ENCODE results near the gene DPF3.

Gene DPF3

GRCh38 chr14:72830786-72831594, 62.9 kb downstream of the DPF3 start:
- DNase-seq, result no peak

- DNase-seq, result no peak
Measured at GRCh38 chr14:72830356-72830755, 63.5 kb downstream of the DPF3 start.

- no peak for DNase-seq
Measured at GRCh38 chr14:72828604-72829003, 65.3 kb downstream of the DPF3 start.

GRCh38 chr14:72826039-72826438, 67.9 kb downstream of the DPF3 start:
- no peak for DNase-seq

GRCh38 chr14:72825486-72825885, 68.4 kb downstream of the DPF3 start:
- DNase-seq, result no peak

- no peak for DNase-seq
Measured at GRCh38 chr14:72824051-72824450, 69.8 kb downstream of the DPF3 start.

- no peak for DNase-seq
Measured at GRCh38 chr14:72822946-72823611, 70.8 kb downstream of the DPF3 start.

GRCh38 chr14:72818998-72819397, 74.9 kb downstream of the DPF3 start:
- no peak for DNase-seq

- no peak for DNase-seq
Measured at GRCh38 chr14:72816287-72816686, 77.6 kb downstream of the DPF3 start.

GRCh38 chr14:72815430-72815829, 78.5 kb downstream of the DPF3 start:
- DNase-seq, result no peak

- no peak for DNase-seq
Measured at GRCh38 chr14:72812292-72812851, 81.5 kb downstream of the DPF3 start.

GRCh38 chr14:72810201-72810600, 83.7 kb downstream of the DPF3 start:
- no peak for DNase-seq

GRCh38 chr14:72809063-72809462, 84.8 kb downstream of the DPF3 start:
- no peak for DNase-seq

GRCh38 chr14:72808564-72808963, 85.3 kb downstream of the DPF3 start:
- no peak for DNase-seq

- DNase-seq, result no peak
Measured at GRCh38 chr14:72802588-72802946, 91.3 kb downstream of the DPF3 start.

GRCh38 chr14:72801836-72802587, 91.9 kb downstream of the DPF3 start:
- DNase-seq, result no peak

- no peak for DNase-seq
Measured at GRCh38 chr14:72801381-72801812, 92.5 kb downstream of the DPF3 start.

- no peak for DNase-seq
Measured at GRCh38 chr14:72800848-72801370, 93.0 kb downstream of the DPF3 start.

- DNase-seq, result no peak
Measured at GRCh38 chr14:72800296-72800695, 93.6 kb downstream of the DPF3 start.

GRCh38 chr14:72796935-72797334, 97.0 kb downstream of the DPF3 start:
- no peak for DNase-seq

- no peak for DNase-seq
Measured at GRCh38 chr14:72793156-72793939, 100.6 kb downstream of the DPF3 start.

- no peak for DNase-seq
Measured at GRCh38 chr14:72792051-72792788, 101.7 kb downstream of the DPF3 start.
